Heart right ventricle (tissue), 16 donors: ENCODE measurements around the gene C16orf78. TPM values are rescaled to one million over a fixed set of nuclear protein-coding genes. Genes with fewer than 3 reads are reported as not detected.

Experiments used
- ATAC-seq, 8 donors: fragments of 200-7000 bp; cut with Tn5 transposase; one replicate each; pipeline ENCODE4 v1.9.1; 2020; ENCODE audit warnings: mild to moderate bottlenecking in 8 of 8, moderate library complexity in 8 of 8, moderate number of reproducible peaks in 1 of 8
- DNase-seq, 2 donors: peaks; one replicate each; pipeline ENCODE4 v3.0.0-alpha.2; 2020
- H3K27ac ChIP-seq, 10 donors: fragments of 200-600 bp; sonication (generic) in 2 of 10; one replicate each; pipeline versions ENCODE4 v1.5.0 to v1.8.0; 2020 to 2022; ENCODE audit warnings: mild to moderate bottlenecking in 3 of 10
- H3K27me3 ChIP-seq, 7 donors: fragments of 200-600 bp; one replicate each; pipeline ENCODE4 v1.8.0; 2021 to 2022; ENCODE audit warnings: mild to moderate bottlenecking in 2 of 7
- H3K36me3 ChIP-seq, 9 donors: fragments of 200-600 bp; sonication (generic) in 1 of 9; one replicate each; pipeline versions ENCODE4 v1.5.0 to v1.8.0; 2020 to 2022; ENCODE audit warnings: mild to moderate bottlenecking in 2 of 9
- H3K4me1 ChIP-seq, 9 donors: fragments of 200-600 bp; sonication (generic) in 1 of 9; one replicate each; pipeline versions ENCODE4 v1.5.0 to v1.8.0; 2020 to 2022; ENCODE audit warnings: mild to moderate bottlenecking in 4 of 9
- H3K4me3 ChIP-seq, 10 donors: fragments of 200-600 bp; sonication (generic) in 2 of 10; one replicate each; pipeline versions ENCODE4 v1.5.0 to v1.8.0; 2020 to 2022; ENCODE audit warnings: mild to moderate bottlenecking in 7 of 10, moderate library complexity in 2 of 10
- H3K9me3 ChIP-seq, 11 donors: fragments of 200-600 bp in 10 of 11; sonication (generic) in 2 of 11; one replicate each; pipeline versions ENCODE4 v1.5.0 to v1.8.0; 2013 to 2022; ENCODE audit warnings: mild to moderate bottlenecking in 2 of 11, control low read depth in 1 of 11, moderate library complexity in 1 of 11
- CTCF ChIP-seq, 9 donors: fragments of 200-600 bp; sonication (generic) in 2 of 9; IDR thresholded peaks; one replicate each; pipeline versions ENCODE4 v1.5.0 to v1.8.0; 2021 to 2022; ENCODE audit warnings: antibody characterized with exemption in 9 of 9, mild to moderate bottlenecking in 5 of 9, moderate library complexity in 1 of 9
- WGBS, 2 donors: extraction: QIAGEN DNeasy Blood & Tissue Kit; methylation state at CpG; one replicate each; pipeline ENCODE4 v1.1.7; 2013; ENCODE audit warnings: inconsistent platforms in 1 of 2; 5-methylcytosine and 5-hydroxymethylcytosine counted together
- intact Hi-C, 10 donors: fragments of 100-400 bp; cut with DNase I; formaldehyde crosslinking; loops; one replicate each; pipeline versions ENCODE4 v1.11.1 to v1.14.2; 2022
- polyA plus RNA-seq, 2 donors: library from polyadenylated mRNA; stranded (reverse); fragments of 200-250 nt; gene quantifications; one replicate each; pipeline ENCODE4 v1.2.3, GENCODE V29; 2013
- total RNA-seq, 10 donors: library from RNA; stranded (reverse); fragmentation: NEBNext Ultra II Directional in 3 of 10; extraction: Animal tissue kit (Norgen Biotek cat#: 25700) in 3 of 10; gene quantifications; one replicate each; pipeline versions ENCODE4 v1.2.1 to v1.2.4, GENCODE V29; 2021 to 2023
- donor health status: Arrhythmogenic right ventricular cardiomyopathy.
- donor health status: ischemic (EF 13 %, LVEDD 7.1; RV severe dilation, severe dysfunction).
- donor health status: healthy with polysubstance abuse.
- donor health status: DM: no; HTN: yes; CAD: no.
- donor health status: DM: no; HTN: no; CAD: no.
- donor health status: ischemic (EF 25% LVEDD 6.9; RV normal size, moderate dysfunction).
- donor health status: ischemic (EF 25% LVEDD 5.7; RV mildly dilated, moderate dysfunction).
- donor health status: healthy.
- donor health status: DM: yes; HTN: yes; CAD: no.
- donor health status: Ischemic cardiomyopathy.
- donor health status: ischemic (EF 35%, LVEDD 5.7; RV mildly dilated, moderate dysfunction).
- donor health status: nonischemic (EF 11% LVEDD 7.7; RV severe dilation, severe dysfunction).
- donor health status: DM: yes; HTN: yes; CAD: no.
- donor health status: PGD.
- donor health status: ischemic (EF 29% LVEDD 5.4; RV normal size, mild dysfunction).
- donor health status: nonischemic (EF 23%, LVEDD 6.1; RV moderate dilation, normal function).

C16orf78 gene
- total and polyA plus RNA-seq, 12 donors, result not detected

- Histone ChIP-seq H3K4me3 (no peak overlapping the region), H3K4me1 (no peaks in the 10 kb centered on the region), H3K9me3 (no peaks in the 10 kb centered on the region), H3K27ac (no peak overlapping the region), H3K36me3 (no peaks in the 10 kb centered on the region), H3K27me3 (peaks cover 0 to 11% (median 0%) of the 10 kb centered on the region in 7 donors)
- DNase-seq (no peak), ATAC-seq (no peak)
- TF ChIP-seq CTCF (IDR thresholded peaks at IDR 0.05), result no peak
- WGBS, 2 donors, result 89 to 91% methylated on average over 10 of the region's 10 CpGs
- intact Hi-C loops, result no loop called here
Measured at GRCh38 chr16:49415083-49415482, 41.5 kb downstream of the C16orf78 start.

- ATAC-seq (no peak), DNase-seq (no peak)
- TF ChIP-seq CTCF (IDR thresholded peaks at IDR 0.05), result no peak
- H3K9me3 ChIP-seq, result no peaks in the 10 kb centered on the region
- H3K27ac ChIP-seq, result no peak overlapping the region
- WGBS, 2 donors, result 84 to 90% methylated on average over 15 of the region's 15 CpGs
- intact Hi-C loops, result no loop called here
- peaks cover 0 to 14% (median 0%) of the 10 kb centered on the region in 7 donors for H3K27me3 ChIP-seq
- no peaks in the 10 kb centered on the region for H3K4me1 ChIP-seq
- no peak overlapping the region for H3K4me3 ChIP-seq
- H3K36me3 ChIP-seq, result no peaks in the 10 kb centered on the region
Measured at GRCh38 chr16:49416001-49416675, 42.5 kb downstream of the C16orf78 start.

DNA sequence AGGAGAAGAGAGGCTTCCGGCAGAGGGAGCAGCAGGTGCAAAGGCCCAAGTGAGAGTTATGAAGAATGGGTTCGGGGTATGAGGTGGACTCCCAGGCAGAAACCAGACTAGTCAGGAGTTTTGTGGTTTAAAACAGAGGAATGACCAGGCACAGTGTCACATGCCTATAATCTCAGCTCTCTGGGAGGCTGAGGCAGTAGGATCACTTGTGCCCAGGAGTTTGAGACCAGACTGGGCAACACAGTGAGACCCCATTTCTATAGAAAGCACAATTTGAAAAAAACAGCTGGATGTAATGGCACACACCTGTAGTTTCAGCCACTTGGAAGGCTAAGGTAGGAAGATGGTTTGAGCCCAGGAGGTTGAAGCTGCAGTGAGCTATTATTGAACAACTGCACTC is 43.8 kb downstream of the C16orf78 start:
- intact Hi-C loops, result no loop called here
- DNase-seq (no peak), ATAC-seq (no peak)
- Histone ChIP-seq H3K27ac (no peak overlapping the region), H3K36me3 (no peaks in the 10 kb centered on the region), H3K4me3 (no peak overlapping the region), H3K27me3 (peaks cover 0 to 14% (median 3%) of the 10 kb centered on the region in 7 donors), H3K4me1 (no peaks in the 10 kb centered on the region), H3K9me3 (no peaks in the 10 kb centered on the region)
- 96 to 100% methylated on average over 2 of the region's 2 CpGs for whole genome bisulfite sequencing, 2 donors
- TF ChIP-seq CTCF (IDR thresholded peaks at IDR 0.05), result no peak

DNA sequence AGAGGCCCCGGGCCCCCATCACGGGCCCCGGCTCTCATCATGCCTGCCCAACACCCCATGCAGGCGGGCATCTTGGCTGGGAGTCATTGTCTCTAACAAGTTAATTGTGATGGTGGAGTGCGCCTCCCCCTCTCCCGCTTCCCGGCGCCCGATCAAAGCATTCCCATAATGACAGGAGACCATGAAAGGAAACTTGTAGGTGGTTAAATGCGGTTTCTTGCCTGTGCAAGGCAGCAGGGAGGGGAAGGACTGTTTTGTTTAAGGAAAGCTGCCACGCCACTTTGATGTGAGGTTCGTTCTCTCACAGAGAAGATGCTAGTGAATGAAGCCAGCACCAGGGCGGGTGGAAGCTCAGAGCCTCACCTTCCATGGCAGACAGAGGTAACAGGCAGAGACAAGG is 45.4 kb downstream of the C16orf78 start:
- DNase-seq (no peak), ATAC-seq (no peak)
- Histone ChIP-seq H3K4me1 (no peaks in the 10 kb centered on the region), H3K9me3 (no peaks in the 10 kb centered on the region), H3K27me3 (peaks cover 0 to 15% (median 3%) of the 10 kb centered on the region in 7 donors), H3K36me3 (no peaks in the 10 kb centered on the region), H3K4me3 (no peak overlapping the region), H3K27ac (no peak overlapping the region)
- intact Hi-C loops, result no loop called here
- TF ChIP-seq CTCF (IDR thresholded peaks at IDR 0.05), result no peak
- WGBS, 2 donors, result 73 to 74% methylated on average over 13 of the region's 13 CpGs
